ENCODE results near the gene PDZRN4.
"Not testable (repeated sequence)": the region's sequence is repeated elsewhere in the genome, so short reads cannot be mapped to it uniquely, and the experiment has no call there.

Gene PDZRN4

GRCh38 chr12:41213648-41214047 is 25.5 kb downstream of the PDZRN4 start:
- no peak for DNase-seq (ENCODE audit: low spot score)

GRCh38 chr12:41217727-41218126 is 29.6 kb downstream of the PDZRN4 start:
- no peak for DNase-seq (ENCODE audit: low spot score)

DNA sequence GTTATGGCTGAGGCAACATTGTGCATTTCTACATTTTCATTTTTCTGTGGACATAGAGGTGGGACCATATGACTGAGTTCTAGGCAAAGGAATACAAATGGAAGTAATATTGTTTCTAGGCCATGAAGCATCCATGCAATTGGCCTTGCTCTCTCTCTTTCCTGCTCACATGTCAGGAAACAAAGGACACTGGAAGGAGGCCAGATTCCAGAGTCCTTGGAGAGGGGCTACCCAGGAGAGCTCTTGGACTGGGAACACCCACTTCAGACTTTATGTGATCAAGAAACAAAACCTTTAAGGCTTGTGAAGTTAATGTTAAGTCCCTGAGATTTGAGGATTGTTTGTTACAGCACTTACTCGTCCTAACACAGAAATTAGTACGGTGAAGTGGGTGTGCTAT is 32.8 kb downstream of the PDZRN4 start:
- DNase-seq (ENCODE audit: low spot score): no peak

DNA sequence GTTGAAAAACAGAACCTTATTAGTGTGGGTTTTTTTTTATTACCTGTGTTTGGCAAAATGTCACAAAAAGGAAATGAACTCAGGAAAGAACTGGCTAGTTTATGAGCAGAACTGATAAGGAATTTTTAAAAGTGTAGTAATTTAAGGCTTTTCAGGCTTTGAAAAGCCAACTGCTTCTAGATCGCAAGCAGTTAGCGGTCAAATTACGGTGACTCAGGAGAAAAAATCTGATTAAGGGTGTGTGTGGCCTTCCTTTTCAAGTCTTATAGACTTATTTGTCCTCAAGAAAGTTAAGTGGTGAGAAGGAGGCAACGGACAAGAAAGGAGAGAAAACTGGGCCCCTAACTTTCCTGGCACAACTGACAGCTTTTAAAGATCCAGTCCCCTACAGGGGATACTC is 33.4 kb downstream of the PDZRN4 start:
- DNase-seq (ENCODE audit: low spot score): peak; percentile 42

GRCh38 chr12:41223600-41223999 is 35.5 kb downstream of the PDZRN4 start:
- no peak for DNase-seq (ENCODE audit: low spot score)

GRCh38 chr12:41224066-41224465 is 35.9 kb downstream of the PDZRN4 start:
- no peak for DNase-seq (ENCODE audit: low spot score)

DNA sequence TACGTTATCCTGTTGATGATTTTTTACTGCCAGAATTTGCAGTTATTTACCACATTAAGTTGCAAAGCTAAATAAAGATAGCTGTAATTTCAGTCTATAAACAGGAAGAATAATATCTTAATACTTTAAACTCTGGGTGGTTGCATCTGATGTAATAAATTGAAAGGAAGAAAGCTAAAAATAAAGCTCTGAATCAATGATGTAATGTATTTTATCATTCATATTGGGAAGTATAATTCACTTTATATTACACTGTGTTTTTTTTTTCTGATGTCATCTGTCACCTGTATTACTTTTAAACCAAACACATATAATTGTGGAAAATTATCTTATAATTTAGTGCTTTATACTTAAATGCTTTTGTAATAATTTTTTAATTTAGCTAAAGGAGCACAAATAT is 37.1 kb downstream of the PDZRN4 start:
- DNase-seq (ENCODE audit: low spot score): no peak

DNA sequence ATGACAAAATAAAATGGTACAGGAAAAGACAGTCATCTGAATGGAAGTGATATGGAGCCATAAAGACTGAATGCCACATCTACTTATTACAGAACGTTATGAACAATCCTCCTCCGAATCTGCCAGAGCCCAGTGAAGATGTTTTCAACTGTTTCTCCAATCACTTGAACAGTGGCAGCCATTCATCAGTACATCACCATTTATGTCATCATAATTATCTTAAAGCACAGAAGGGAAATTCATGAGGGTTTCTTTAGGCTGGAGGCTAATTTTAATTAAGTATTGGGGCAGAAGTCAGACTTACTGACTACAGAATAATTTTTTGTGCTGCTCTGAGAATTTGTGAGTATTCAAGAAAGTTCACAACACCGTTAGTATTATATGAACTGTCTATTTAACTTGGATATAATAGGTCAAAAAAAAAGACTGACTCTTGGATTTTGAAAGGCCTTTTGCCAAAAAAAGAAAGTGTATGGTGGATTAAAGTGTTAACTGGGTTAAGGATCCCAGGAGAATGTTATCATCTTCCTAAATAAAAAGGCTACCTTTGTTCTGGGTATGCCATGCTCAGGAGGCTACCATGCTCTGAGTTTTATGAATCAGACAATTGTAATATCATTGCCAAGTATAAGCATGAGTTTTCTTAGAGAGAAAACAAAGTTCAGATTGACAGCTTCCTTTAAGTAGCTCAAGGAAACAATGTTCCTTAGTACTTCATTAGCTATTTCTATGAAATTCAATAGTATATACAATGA is 40.1 kb downstream of the PDZRN4 start:
- no peak for DNase-seq (ENCODE audit: low spot score)

GRCh38 chr12:41230756-41231155 is 42.6 kb downstream of the PDZRN4 start:
- no peak for DNase-seq (ENCODE audit: low spot score)

GRCh38 chr12:41234692-41235091 is 46.6 kb downstream of the PDZRN4 start:
- no peak for DNase-seq (ENCODE audit: low spot score)

DNA sequence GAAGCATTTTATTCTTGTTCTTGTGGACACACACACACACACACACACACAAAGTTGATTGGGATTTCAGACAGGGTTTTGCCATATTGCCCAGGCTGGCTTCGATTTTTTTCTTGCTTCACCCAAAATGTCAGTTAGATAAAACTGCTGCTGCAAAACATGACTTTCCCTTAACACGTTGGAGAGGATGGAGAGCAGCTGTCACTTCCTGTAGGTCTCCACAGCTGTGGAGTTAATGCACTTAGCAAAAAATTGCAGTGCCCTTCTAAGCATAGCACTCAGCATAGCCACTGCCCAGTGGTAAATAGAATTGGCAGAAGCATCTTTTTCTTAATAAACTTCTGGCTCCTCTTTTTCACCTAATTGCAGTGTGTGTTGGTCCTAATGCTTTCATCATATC is 54.5 kb downstream of the PDZRN4 start:
- DNase-seq (ENCODE audit: low spot score): no peak

DNA sequence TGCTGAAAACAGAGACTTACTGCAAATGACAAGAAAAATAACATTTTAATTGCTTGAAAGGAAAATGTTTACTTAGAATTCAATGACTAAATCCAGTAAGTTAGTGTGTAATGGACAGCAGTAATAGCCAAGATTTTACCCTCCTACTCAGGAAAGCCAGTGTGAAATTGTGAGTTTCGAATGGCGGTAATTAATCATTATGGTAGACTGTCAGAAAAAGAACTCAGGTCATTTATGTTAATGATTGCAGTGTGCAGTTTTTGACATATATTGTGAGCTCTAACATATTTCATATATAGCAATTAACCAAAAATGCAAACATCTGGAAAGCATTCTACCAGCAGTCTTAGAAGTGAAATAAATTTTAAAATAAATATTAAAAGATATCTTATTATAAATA is 60.3 kb downstream of the PDZRN4 start:
- no peak for DNase-seq (ENCODE audit: low spot score)

DNA sequence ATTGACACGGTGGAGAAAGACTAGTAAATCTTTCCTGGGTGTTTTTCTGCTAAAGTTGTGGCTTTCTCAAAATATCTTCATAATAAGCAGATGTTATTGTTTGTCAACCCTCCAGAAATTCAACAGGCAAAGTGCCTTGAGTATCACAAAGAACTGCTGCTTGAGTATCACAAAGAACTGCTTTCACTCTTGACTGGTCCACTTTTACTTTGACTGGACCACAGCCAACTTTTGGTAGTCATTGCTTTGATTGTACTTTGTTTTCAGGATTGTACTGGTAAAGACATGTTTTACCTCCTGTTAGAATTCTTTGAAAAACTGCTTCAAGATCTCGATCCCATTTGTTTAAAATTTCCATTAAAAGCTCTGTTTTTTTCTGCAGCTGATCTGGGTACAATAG is 62.6 kb downstream of the PDZRN4 start:
- no peak for DNase-seq (ENCODE audit: low spot score)

- DNase-seq (ENCODE audit: low spot score): no peak
These were observed 66.1 kb downstream of the PDZRN4 start for GRCh38 chr12:41254004-41254914.

DNA sequence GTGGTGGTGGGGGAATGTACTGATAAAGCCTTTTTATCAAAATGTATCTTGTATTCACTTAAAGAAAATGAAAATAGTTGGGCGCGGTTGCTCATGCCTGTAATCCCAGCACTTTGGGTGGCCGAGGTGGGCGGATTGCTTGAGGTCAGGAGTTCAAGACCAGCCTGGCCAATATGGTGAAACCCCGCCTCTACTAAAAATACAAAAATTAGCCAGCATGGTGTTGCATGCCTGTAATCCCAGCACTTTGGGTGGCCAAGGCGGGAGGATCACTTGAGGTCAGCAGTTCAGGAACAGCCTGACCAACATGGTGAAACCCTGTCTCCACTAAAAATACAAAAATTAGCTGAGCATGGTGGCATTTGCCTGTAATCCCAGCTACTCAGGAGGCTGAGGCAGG is 75.1 kb downstream of the PDZRN4 start:
- DNase-seq (ENCODE audit: low spot score): not testable (repeated sequence)

- no peak for DNase-seq (ENCODE audit: low spot score)
These were observed 76.2 kb downstream of the PDZRN4 start for GRCh38 chr12:41264281-41264680.

DNA sequence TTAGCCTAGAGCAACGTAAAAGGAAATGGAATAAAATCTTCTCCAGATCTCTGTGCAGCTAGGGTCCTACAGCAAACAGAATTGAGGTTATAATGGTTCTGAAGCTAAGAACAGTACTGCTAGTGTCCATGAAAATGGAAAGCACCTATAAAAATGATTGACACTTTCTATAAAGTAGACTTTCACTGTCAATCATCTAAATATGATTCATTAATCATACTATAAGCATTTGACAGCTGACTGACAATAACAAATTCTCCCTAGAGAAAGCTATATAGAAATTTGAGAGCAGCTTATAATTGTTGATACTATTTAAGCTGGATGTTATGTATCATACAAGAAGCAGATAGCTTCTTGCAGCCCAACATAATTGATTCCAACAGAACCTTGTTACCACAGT is 80.9 kb downstream of the PDZRN4 start:
- DNase-seq (ENCODE audit: low spot score): no peak

DNA sequence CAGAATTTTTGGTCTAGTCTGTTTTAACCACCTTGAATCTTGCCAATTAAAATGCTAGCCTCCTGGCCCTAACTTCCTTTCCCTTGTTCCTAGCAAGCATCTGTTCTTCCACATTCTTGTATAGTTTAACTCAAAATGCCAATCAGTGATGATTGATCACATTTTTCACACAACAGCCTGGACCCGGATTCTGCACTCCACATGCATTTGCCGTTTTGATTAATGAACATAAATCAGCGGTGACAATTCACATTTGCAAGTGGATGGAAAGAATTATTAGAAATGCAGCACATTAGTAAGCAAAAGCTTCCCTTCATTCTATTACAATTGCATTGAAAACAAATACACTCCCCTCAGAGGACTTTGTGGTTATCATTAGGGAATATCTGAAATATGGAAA is 83.4 kb downstream of the PDZRN4 start:
- DNase-seq (ENCODE audit: low spot score): no peak

DNA sequence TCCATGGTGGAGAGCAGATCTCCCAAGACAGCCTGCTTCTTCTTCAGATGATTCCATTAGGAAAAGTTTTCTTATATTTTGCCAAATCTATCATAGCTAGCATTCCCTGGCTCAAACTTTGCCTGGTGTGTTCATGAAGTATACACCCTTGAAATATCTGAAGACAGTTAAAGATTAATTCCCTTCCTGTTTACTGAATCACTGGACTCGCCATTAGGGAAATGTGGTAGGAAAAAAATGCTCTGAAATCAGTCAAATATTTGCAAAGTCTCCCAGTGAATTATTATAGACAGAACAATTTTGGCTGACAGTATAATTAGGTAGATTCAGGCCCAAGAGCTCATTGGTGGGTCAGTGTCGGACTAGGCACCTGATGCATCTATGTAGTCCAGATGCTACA is 86.5 kb downstream of the PDZRN4 start:
- DNase-seq (ENCODE audit: low spot score): no peak

DNA sequence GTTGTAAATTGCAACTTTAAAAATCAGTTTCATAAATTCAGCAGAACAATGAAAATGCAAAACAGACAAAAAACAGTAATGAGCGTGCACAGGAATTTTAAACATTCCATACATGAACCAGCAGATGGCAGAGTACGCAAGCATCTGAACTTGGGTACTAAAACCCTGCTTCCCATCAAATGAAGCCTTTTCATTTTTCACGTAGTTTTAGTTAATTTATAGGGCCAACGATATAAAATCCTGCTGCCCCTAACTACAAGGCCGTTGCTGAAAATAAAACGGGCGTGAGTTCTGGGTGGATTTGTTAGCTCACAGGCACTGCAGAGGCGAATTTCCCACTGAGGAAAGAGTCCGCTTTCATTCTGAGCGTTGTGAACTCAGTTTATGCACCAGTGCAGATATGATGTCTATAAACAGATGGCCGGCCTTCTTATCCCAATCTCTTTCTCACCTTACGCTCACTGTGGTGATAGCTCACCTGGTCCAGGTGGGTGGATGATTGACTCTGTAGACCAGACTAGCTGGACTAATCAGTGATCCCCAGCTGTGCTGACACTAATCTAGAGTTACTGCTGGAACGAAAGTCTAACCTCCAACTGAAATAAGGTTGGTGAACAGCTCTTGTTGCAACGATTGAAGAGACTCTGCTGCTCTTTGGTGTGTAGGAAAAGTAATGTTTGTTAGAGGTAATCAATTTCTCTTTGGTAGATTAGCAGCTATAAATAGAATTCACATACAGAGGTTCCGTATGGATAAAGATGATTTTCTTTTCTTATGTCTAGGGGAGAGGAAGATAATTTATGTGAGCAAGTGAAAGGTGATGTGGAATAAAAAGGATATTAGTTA is 89.2 kb downstream of the PDZRN4 start:
- peak; percentile 68 for DNase-seq (ENCODE audit: low spot score)

DNA sequence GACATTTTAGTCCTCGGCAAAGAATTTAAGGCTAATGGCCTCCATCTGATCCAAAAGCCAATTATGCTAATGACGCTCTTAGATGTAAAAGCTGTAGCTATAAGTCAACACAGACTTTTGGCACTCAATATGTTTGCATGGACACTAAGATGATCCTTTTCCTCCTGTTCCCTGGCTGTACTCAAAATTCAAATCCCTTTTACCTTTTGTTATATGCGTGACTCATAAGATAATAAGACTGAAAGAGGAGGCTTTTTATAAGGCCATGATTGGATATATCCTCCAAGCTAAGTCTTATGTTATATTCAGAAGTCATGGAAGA is 89.8 kb downstream of the PDZRN4 start:
- no peak for DNase-seq (ENCODE audit: low spot score)

- DNase-seq (ENCODE audit: low spot score): not testable (repeated sequence)
These were observed 92.4 kb downstream of the PDZRN4 start for GRCh38 chr12:41280341-41281095.
